ENCODE measurements around the gene NAGPA.

- TF ChIP-seq, protein P1, sequence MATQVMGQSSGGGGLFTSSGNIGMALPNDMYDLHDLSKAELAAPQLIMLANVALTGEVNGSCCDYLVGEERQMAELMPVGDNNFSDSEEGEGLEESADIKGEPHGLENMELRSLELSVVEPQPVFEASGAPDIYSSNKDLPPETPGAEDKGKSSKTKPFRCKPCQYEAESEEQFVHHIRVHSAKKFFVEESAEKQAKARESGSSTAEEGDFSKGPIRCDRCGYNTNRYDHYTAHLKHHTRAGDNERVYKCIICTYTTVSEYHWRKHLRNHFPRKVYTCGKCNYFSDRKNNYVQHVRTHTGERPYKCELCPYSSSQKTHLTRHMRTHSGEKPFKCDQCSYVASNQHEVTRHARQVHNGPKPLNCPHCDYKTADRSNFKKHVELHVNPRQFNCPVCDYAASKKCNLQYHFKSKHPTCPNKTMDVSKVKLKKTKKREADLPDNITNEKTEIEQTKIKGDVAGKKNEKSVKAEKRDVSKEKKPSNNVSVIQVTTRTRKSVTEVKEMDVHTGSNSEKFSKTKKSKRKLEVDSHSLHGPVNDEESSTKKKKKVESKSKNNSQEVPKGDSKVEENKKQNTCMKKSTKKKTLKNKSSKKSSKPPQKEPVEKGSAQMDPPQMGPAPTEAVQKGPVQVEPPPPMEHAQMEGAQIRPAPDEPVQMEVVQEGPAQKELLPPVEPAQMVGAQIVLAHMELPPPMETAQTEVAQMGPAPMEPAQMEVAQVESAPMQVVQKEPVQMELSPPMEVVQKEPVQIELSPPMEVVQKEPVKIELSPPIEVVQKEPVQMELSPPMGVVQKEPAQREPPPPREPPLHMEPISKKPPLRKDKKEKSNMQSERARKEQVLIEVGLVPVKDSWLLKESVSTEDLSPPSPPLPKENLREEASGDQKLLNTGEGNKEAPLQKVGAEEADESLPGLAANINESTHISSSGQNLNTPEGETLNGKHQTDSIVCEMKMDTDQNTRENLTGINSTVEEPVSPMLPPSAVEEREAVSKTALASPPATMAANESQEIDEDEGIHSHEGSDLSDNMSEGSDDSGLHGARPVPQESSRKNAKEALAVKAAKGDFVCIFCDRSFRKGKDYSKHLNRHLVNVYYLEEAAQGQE (IDR thresholded peaks at IDR 0.05; ENCODE audit: insufficient replicate concordance, low read depth): no peak
- TF ChIP-seq CTCF (IDR thresholded peaks at IDR 0.05; ENCODE audit: insufficient read depth, low read length) (no peak), GABPA (IDR thresholded peaks at IDR 0.05; ENCODE audit: low read depth) (no peak), POLR2AphosphoS5 (IDR thresholded peaks at IDR 0.05; ENCODE audit: low read depth) (no peak), SPI1 (IDR thresholded peaks at IDR 0.05; ENCODE audit: borderline replicate concordance, low read depth) (no peak)
Measured at GRCh38 chr16:5015887-5016286, 17.8 kb downstream of the NAGPA start.
